ENCODE data around the gene NXPH3. TPM values are rescaled to one million over a fixed set of nuclear protein-coding genes. Genes with fewer than 3 reads are reported as not detected.

The NXPH3 gene
- total RNA-seq, 3 donors from 2014 or later (not counting 1 experiment from before 2014, with no cell fraction given): not detected

- H3K27me3 ChIP-seq (ENCODE audit: control insufficient read depth, insufficient read depth, low read length): no peaks in the 10 kb centered on the region
- Mint-ChIP-seq H3K4me1 (no peaks in the 10 kb centered on the region), H3K27me3 (ENCODE audit: low read depth in 2 of 2) (no peaks in the 10 kb centered on the region), H3K27ac (no peak overlapping the region), H3K4me3 (no peak overlapping the region), H3K36me3 (no peaks in the 10 kb centered on the region), H3K9me3 (no peaks in the 10 kb centered on the region)
- H3K4me3 ChIP-seq (ENCODE audit: low read length): no peak overlapping the region
- 91% methylated on average over 8 of the region's 8 CpGs for WGBS (ENCODE audit: insufficient coverage)
- DNase-seq: no peak
- peaks cover 8% of the 10 kb centered on the region for H3K36me3 ChIP-seq (ENCODE audit: control insufficient read depth, insufficient read depth, low read length)
- no peak for ATAC-seq
- H3K4me1 ChIP-seq (ENCODE audit: control insufficient read depth, insufficient read depth, low read length): no peaks in the 10 kb centered on the region
- no peak overlapping the region for H3K27ac ChIP-seq (ENCODE audit: low read length)
- no peaks in the 10 kb centered on the region for H3K9me3 ChIP-seq (ENCODE audit: control insufficient read depth, insufficient read depth, low read length)
- TF ChIP-seq CTCF (IDR thresholded peaks at IDR 0.05): no peak
- intact Hi-C loops (cut with micrococcal nuclease): no loop called here
These were observed 13.3 kb downstream of the NXPH3 start for GRCh38 chr17:49588726-49589576.

GRCh38 chr17:49589577-49589927 is 13.9 kb downstream of the NXPH3 start:
- Mint-ChIP-seq H3K27ac (no peak overlapping the region), H3K4me3 (no peak overlapping the region)

GRCh38 chr17:49590874-49591273 is 15.2 kb downstream of the NXPH3 start:
- intact Hi-C loops (cut with micrococcal nuclease): no loop called here
- no peak for TF ChIP-seq CTCF (IDR thresholded peaks at IDR 0.05)
- Mint-ChIP-seq H3K36me3 (no peaks in the 10 kb centered on the region), H3K9me3 (no peaks in the 10 kb centered on the region), H3K27ac (no peak overlapping the region), H3K27me3 (ENCODE audit: low read depth in 2 of 2) (no peaks in the 10 kb centered on the region), H3K4me3 (no peak overlapping the region), H3K4me1 (no peaks in the 10 kb centered on the region)
- H3K36me3 ChIP-seq (ENCODE audit: control insufficient read depth, insufficient read depth, low read length): peaks cover 12% of the 10 kb centered on the region
- no peak for ATAC-seq
- H3K4me1 ChIP-seq (ENCODE audit: control insufficient read depth, insufficient read depth, low read length): no peaks in the 10 kb centered on the region
- no peak overlapping the region for H3K27ac ChIP-seq (ENCODE audit: low read length)
- no peaks in the 10 kb centered on the region for H3K27me3 ChIP-seq (ENCODE audit: control insufficient read depth, insufficient read depth, low read length)
- DNase-seq: no peak
- no peak overlapping the region for H3K4me3 ChIP-seq (ENCODE audit: low read length)
- 97% methylated on average over 4 of the region's 4 CpGs for WGBS (ENCODE audit: insufficient coverage)
- H3K9me3 ChIP-seq (ENCODE audit: control insufficient read depth, insufficient read depth, low read length): no peaks in the 10 kb centered on the region

More at GRCh38 chr17:49589577-49589927, 13.9 kb downstream of the NXPH3 start:
- H3K4me3 ChIP-seq (ENCODE audit: low read length): no peak overlapping the region
- H3K9me3 Mint-ChIP-seq: no peaks in the 10 kb centered on the region
- no peaks in the 10 kb centered on the region for H3K27me3 Mint-ChIP-seq (ENCODE audit: low read depth in 2 of 2)
- no peaks in the 10 kb centered on the region for H3K27me3 ChIP-seq (ENCODE audit: control insufficient read depth, insufficient read depth, low read length)
- no peak for TF ChIP-seq CTCF (IDR thresholded peaks at IDR 0.05)
- H3K4me1 ChIP-seq (ENCODE audit: control insufficient read depth, insufficient read depth, low read length): no peaks in the 10 kb centered on the region
- DNase-seq (no peak), ATAC-seq (no peak)
- no peaks in the 10 kb centered on the region for H3K4me1 Mint-ChIP-seq
- intact Hi-C loops (cut with micrococcal nuclease): no loop called here
- H3K36me3 Mint-ChIP-seq: no peaks in the 10 kb centered on the region
- 100% methylated on average over 1 of the region's 2 CpGs for WGBS (ENCODE audit: insufficient coverage)
- H3K27ac ChIP-seq (ENCODE audit: low read length): no peak overlapping the region
- no peaks in the 10 kb centered on the region for H3K9me3 ChIP-seq (ENCODE audit: control insufficient read depth, insufficient read depth, low read length)
- peaks cover 9% of the 10 kb centered on the region for H3K36me3 ChIP-seq (ENCODE audit: control insufficient read depth, insufficient read depth, low read length)

- H3K27ac Mint-ChIP-seq: no peak overlapping the region
- no peaks in the 10 kb centered on the region for H3K4me1 Mint-ChIP-seq
- no peaks in the 10 kb centered on the region for H3K9me3 Mint-ChIP-seq
- H3K4me3 Mint-ChIP-seq: no peak overlapping the region
- Histone ChIP-seq H3K4me3 (ENCODE audit: low read length) (no peak overlapping the region), H3K9me3 (ENCODE audit: control insufficient read depth, insufficient read depth, low read length) (no peaks in the 10 kb centered on the region), H3K27me3 (ENCODE audit: control insufficient read depth, insufficient read depth, low read length) (no peaks in the 10 kb centered on the region), H3K4me1 (ENCODE audit: control insufficient read depth, insufficient read depth, low read length) (no peaks in the 10 kb centered on the region), H3K27ac (ENCODE audit: low read length) (no peak overlapping the region), H3K36me3 (ENCODE audit: control insufficient read depth, insufficient read depth, low read length) (peaks cover 23% of the 10 kb centered on the region)
- intact Hi-C loops (cut with micrococcal nuclease): no loop called here
- 93% methylated on average over 3 of the region's 3 CpGs for WGBS (ENCODE audit: insufficient coverage)
- DNase-seq (no peak), ATAC-seq (no peak)
- TF ChIP-seq CTCF (IDR thresholded peaks at IDR 0.05): no peak
- H3K36me3 Mint-ChIP-seq: peaks cover 5% of the 10 kb centered on the region
- H3K27me3 Mint-ChIP-seq (ENCODE audit: low read depth in 2 of 2): no peaks in the 10 kb centered on the region
These were observed 16.6 kb downstream of the NXPH3 start for GRCh38 chr17:49592263-49592662.
